Dermis microvascular lymphatic vessel endothelial cell (primary cell): Measurements from ENCODE around the gene ERVMER34-1. TPM values are rescaled to one million over a fixed set of nuclear protein-coding genes. Genes with fewer than 3 reads are reported as not detected.

Source experiments
- DNase-seq, 2 donors: peaks; one replicate each; pipeline versions ENCODE4 v3.0.0 to v3.0.0-alpha.2; 2010; ENCODE audit warnings: low read depth in 2 of 2
- total RNA-seq: library from RNA; depleted of rRNA; stranded (reverse); fragments of >200 nt; gene quantifications from 2 replicates; pipeline ENCODE4 v1.2.1, GENCODE V29; 2014

Gene ERVMER34-1
- total RNA-seq, 1 donor from 2014 or later, result under 0.01 TPM

GRCh38 chr4:52721968-52722815, 29.0 kb downstream of the ERVMER34-1 start:
- peak; percentile 88 to 98 for DNase-seq

DNA sequence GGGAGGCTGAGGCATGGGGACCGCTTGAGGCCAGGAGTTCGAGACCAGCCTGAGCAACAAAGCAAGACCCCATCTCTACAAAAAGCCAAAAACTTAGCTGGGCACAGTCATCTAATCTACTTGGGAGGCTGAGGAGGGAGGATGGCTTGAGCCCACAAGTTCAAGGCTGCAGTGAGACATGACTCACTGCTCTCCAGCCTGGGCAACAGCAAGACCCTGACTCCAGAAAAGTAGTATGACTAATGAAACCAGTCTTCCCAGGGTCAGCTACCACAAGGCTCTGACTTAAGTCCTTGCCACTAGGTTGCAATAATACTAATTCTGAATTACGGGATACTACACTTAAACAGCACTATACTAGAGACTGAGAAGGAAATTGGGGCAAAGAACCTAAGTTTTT, 33.1 kb downstream of the ERVMER34-1 start:
- peak in 1 of 2 donors; percentile 7 for DNase-seq

- DNase-seq, result no peak
Measured at GRCh38 chr4:52716364-52717151, 34.7 kb downstream of the ERVMER34-1 start.

DNA sequence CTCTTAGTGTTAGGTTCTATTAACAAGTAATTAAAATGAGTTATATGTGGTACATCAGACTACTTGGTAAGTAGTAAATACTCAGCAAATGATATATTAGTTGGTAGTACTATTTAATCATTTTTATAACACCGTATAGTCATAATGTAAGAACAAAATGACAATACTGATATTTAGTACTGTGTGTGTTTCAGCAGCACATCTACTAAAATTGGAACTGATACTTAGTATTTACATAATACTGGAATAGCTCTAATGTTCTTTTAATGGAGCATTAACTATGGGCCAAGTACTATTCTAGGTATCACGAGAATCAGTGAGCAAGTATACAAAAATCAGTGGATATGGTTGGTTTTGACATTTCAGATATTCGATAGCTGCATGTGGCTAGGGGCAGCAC, 35.3 kb downstream of the ERVMER34-1 start:
- no peak for DNase-seq

DNA sequence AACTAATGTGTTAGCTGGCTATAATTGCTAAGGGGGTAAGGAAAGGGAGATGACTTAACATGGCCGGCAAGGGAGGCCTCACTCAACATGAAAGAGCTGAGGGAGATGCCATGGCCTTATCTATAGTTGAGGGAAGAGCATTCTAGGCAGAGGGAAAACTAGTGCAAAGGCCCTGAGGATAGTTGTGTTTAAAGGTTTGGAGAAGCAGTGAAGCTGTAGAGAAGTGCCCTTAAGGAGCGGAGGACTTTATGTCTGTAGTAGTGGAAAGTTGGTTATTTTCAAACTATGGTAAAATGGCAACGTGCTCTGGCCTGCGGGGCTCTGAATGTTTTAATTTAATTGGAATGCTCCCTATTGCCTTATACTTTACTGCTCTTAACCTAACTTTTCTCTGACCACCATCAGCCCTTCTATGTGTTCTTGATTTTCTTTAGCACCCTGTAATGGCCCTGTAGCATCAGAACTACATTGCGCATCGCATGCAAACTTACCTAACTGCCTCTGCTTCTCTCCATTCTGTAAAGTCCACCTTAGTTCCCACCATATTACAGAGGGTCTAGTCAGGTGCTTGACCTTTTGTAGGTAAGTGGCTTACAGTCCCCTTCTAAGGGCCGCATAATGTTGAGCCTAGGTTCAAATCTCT, 35.8 kb downstream of the ERVMER34-1 start:
- DNase-seq, result no peak

DNA sequence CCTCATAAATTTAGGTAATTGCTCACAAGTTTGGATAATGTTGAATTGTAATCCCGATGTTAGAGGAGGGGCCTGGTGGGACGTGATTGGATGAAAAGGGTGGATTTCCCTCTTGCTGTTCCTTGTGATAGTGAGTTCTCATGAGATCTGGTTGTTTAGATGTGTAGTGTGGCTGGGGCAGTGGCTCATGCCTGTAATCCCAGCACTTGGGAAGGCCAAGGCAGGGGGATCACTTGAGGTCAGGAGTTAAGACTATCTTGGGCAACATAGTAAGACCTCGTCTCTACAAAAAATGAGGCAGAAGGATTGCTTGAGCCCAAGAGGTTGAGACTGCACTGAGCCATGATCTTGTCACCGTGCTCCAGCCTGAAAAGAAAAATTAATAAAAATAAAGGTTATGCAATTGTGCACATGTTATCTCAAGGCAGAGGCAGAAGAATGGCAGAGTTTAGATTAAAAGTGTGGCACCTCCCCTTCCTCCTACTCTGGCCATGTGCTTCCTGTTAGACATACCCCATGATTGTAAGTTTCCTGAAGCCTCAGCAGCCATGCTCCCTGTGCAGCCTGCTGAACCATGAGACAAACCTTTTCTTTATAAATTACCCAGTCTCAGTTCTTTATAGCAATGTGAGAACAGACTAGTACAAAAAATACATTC, 36.5 kb downstream of the ERVMER34-1 start:
- peak in 1 of 2 donors; percentile 6 for DNase-seq

DNA sequence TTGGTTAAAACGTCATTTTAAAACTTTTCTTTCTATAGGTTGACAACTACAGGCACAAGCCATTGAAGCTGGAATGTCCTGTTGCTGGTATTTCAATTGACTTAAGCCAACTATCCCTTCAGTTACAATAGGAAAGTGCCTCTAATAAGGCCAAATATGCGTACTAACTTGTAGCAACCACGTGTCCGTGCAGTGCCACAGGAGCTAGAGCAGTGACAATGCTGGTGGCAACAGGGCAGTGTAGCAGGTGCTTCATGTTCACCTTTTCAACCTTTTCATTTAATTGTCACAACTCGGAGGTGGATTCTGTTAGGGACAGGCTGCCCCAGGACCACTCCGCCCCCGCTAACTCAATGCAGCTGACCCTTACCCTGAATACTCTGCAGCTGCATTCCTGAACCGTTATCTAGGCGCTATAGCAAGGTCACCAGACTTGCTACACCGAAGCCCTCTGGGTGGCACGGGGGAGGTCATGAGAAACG, 37.7 kb downstream of the ERVMER34-1 start:
- DNase-seq, result peak in 1 of 2 donors; percentile 2

DNA sequence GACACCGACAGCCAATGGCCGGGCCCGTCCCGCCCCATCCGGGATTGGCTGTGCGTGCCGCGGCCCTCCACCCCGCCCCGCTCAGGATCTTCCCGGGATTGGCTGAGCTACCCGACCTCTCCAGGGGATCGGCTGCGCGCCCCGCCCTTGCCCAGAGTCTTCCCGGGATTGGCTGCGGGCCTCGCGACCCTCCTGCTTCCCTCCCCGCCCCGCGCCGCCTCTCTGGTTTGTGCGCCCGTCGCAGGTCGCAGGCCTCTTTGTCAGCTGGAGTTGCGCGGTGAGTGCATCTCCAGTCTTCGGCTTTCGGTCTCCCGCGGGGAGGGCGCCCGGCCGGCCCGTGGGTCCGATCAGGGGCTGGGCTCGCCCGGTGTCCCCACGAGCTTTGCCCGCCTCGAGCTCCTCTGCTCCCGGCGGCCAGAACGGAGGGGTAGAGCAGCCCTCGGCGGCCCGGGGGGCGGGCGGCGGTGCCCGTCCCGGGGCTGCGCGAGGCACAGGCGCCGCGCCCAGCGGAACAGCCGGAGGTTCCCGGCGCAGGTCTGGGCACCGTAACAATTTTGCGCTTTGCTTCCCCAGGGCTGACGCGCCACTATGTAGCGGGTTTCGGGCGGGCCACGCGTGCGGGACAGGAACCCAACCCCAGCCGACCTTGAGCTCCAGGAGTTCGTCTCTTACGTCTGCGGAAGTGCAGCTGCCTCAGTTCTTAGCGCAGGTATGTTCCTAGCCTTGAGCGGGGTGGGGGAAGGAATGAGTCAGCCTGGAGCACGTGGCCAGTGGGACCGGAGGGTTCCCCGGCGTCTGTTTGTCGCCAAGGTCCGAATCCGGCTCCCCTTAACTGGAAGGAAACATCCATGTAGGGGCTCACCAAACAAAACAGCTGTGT, 38.7 kb downstream of the ERVMER34-1 start:
- peak; percentile 87 to 97 for DNase-seq

- no peak for DNase-seq
Measured at GRCh38 chr4:52711834-52712250, 39.4 kb downstream of the ERVMER34-1 start.

DNA sequence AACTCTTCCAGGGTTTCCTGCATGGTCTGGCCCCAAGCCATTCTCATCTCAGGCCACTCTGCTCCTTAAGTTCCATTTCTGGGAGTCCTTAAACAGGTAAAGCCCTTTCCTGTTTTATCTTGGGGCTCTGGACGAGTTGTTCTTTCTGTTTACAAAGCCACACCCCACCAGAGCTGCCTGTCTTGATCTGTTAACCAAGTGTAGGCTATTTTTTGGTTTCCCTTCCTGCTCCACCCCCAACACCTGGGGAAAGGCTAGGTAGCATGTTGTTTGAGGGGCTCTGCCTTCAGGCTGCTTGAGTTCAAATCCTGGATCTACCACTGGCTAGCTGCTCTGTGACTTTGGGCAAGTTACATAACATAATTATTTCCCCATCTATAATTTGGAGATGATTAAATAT, 40.0 kb downstream of the ERVMER34-1 start:
- no peak for DNase-seq

DNA sequence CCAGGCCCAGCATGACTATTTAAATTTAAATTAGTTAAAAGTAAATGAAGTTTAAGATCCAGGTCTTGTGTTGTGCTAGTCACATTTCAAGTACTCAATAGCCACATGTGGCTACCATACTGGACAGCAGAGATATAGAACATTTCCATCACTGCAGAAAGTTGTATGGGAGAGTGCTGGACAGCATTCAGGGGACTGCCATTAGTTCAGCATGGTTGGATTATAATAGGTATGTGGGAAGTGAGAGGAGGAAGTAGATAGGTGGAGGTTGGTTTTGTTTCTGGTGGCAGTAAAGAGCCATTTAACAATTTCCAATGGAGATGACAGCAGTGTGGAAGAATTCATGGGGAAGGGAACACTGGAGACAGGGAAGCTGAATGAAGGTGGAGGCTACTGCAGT, 42.1 kb downstream of the ERVMER34-1 start:
- no peak for DNase-seq

DNA sequence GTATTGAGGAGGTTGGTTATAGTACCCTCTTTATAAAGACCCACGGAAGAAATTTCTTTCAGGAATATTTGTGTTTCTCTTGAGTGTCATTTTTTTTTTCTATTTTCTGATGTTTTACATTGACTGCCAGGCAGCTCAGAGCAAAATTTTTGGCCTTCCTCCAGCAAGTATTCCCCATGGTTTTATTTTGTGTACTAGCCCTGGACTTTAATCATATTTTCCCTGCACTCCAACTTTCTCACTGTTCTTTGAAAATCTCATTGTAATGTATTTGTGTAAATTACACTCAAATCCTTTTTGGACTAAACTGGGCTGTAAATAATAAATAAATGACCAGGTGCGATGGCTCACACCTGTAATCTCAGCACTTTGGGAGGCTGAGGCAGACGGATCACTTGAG, 46.6 kb downstream of the ERVMER34-1 start:
- no peak for DNase-seq

DNA sequence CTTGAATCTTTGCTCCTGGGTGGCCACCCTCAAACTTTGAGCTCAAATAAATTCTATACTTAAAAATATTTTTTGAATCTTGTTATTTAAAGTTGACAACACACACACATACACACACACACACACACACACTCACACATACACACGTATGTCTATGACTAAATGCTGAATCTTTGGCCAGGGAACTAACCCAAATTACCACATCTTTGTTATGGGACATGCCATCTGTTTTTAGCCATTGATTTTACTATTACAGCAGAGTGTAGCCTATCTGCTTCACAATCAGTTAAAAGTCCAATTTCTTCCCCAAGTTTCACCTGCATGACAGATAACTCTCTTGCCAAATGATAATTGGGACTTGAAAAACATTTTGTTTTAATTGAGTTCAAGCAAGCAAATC, 47.1 kb downstream of the ERVMER34-1 start:
- no peak for DNase-seq

- no peak for DNase-seq
Measured at GRCh38 chr4:52701207-52701606, 50.0 kb downstream of the ERVMER34-1 start.

GRCh38 chr4:52694936-52695335, 56.3 kb downstream of the ERVMER34-1 start:
- no peak for DNase-seq

- DNase-seq, result no peak
Measured at GRCh38 chr4:52693492-52693891, 57.7 kb downstream of the ERVMER34-1 start.
